Ishikawa (cell line): ENCODE results near the gene DMAC1.

Experiments used
- CEBPB ChIP-seq: IDR thresholded peaks from 2 replicates; pipeline ENCODE4 v1.6.1; 2012
- CREB1 ChIP-seq: IDR thresholded peaks from 2 replicates; pipeline ENCODE4 v1.6.1; 2012; ENCODE audit warnings: low read depth
- EP300 ChIP-seq: IDR thresholded peaks from 2 replicates; pipeline ENCODE4 v1.6.1; 2012; ENCODE audit warnings: borderline replicate concordance

GRCh38 chr9:7788772-7789171 is 10.8 kb downstream of the DMAC1 start:
- TF ChIP-seq CREB1, result no peak
- TF ChIP-seq EP300, result no peak
- no peak for TF ChIP-seq CEBPB
